ENCODE data around the gene RGL3.

The RGL3 gene

GRCh38 chr19:11448923-11449554 lies 29.9 kb upstream of the RGL3 start:
- peaks cover 42% of the 10 kb centered on the region for H3K36me3 ChIP-seq
- TF ChIP-seq CTCF (IDR thresholded peaks at IDR 0.05; ENCODE audit: low read depth, low read length), result no peak
- H3K4me3 ChIP-seq (ENCODE audit: low read depth, low read length), result no peak overlapping the region
- DNase-seq, result no peak
- H3K9me3 ChIP-seq, result no peaks in the 10 kb centered on the region
- H3K4me1 ChIP-seq, result no peaks in the 10 kb centered on the region
- H3K27me3 ChIP-seq, result no peaks in the 10 kb centered on the region

GRCh38 chr19:11448410-11448809 lies 29.3 kb upstream of the RGL3 start:
- no peak for DNase-seq
- Histone ChIP-seq H3K9me3 (no peaks in the 10 kb centered on the region), H3K36me3 (peaks cover 46% of the 10 kb centered on the region), H3K4me1 (no peaks in the 10 kb centered on the region), H3K27me3 (no peaks in the 10 kb centered on the region), H3K4me3 (ENCODE audit: low read depth, low read length) (no peak overlapping the region)
- no peak for TF ChIP-seq CTCF (IDR thresholded peaks at IDR 0.05; ENCODE audit: low read depth, low read length)

GRCh38 chr19:11447347-11448262 lies 28.5 kb upstream of the RGL3 start:
- H3K27me3 ChIP-seq, result no peaks in the 10 kb centered on the region
- TF ChIP-seq CTCF (IDR thresholded peaks at IDR 0.05; ENCODE audit: low read depth, low read length), result no peak
- DNase-seq, result no peak
- H3K4me1 ChIP-seq, result no peaks in the 10 kb centered on the region
- no peak overlapping the region for H3K4me3 ChIP-seq (ENCODE audit: low read depth, low read length)
- H3K36me3 ChIP-seq, result peaks cover 52% of the 10 kb centered on the region
- H3K9me3 ChIP-seq, result no peaks in the 10 kb centered on the region

- H3K4me1 ChIP-seq, result no peaks in the 10 kb centered on the region
- peaks cover 61% of the 10 kb centered on the region for H3K36me3 ChIP-seq
- TF ChIP-seq CTCF (IDR thresholded peaks at IDR 0.05; ENCODE audit: low read depth, low read length), result peak; percentile 89
- no peaks in the 10 kb centered on the region for H3K27me3 ChIP-seq
- no peak overlapping the region for H3K4me3 ChIP-seq (ENCODE audit: low read depth, low read length)
- no peaks in the 10 kb centered on the region for H3K9me3 ChIP-seq
- peak; percentile 86 for DNase-seq
Observed at GRCh38 chr19:11446652-11447301, 27.7 kb upstream of the RGL3 start.

GRCh38 chr19:11446271-11446651 lies 27.1 kb upstream of the RGL3 start:
- no peak for TF ChIP-seq CTCF (IDR thresholded peaks at IDR 0.05; ENCODE audit: low read depth, low read length)
- Histone ChIP-seq H3K4me1 (no peaks in the 10 kb centered on the region), H3K27me3 (no peaks in the 10 kb centered on the region), H3K36me3 (peaks cover 66% of the 10 kb centered on the region), H3K4me3 (ENCODE audit: low read depth, low read length) (no peak overlapping the region), H3K9me3 (no peaks in the 10 kb centered on the region)
- DNase-seq, result no peak
